IMR-90 (cell line): ENCODE data around the gene SDK1. TPM values are rescaled to one million over a fixed set of nuclear protein-coding genes. Genes with fewer than 3 reads are reported as not detected.

Experiments used
- ATAC-seq: fragments of 200-7000 bp; cut with Tn5 transposase; 2 replicates; pipeline ENCODE4 v1.9.1; 2020; ENCODE audit warnings: low read depth, mild to moderate bottlenecking, moderate library complexity
- BruUV-seq: library from RNA; stranded (reverse); fragments of 400-500 nt; replicated peaks from 2 replicates; lab custom pipeline; 2021; lab: Mats Ljungman, UMichigan
- CTCF ChIA-PET: fragments of 300-600 bp; formaldehyde crosslinking; extraction: SDS; loops from one replicate; lab custom pipeline; 2021; ENCODE audit warnings: antibody characterized with exemption; lab: Yijun Ruan, JAX
- POLR2A ChIA-PET: fragments of 300-600 bp; sonication (Branson Sonifier 250); formaldehyde crosslinking; loops from one replicate; lab custom pipeline; 2022; ENCODE audit warnings: antibody characterized with exemption; ENCODE audit not compliant: unreplicated experiment; lab: Charles Lee
- DNase-seq: peaks from one replicate; pipeline ENCODE4 v3.0.0; 2013
- H2AFZ ChIP-seq: replicated peaks from 2 replicates; pipeline ENCODE3; 2013; ENCODE audit warnings: low read length, mild to moderate bottlenecking; ENCODE audit not compliant: poor library complexity
- H2AK5ac ChIP-seq: 2 replicates; pipeline ENCODE4 v1.6.1; 2013; ENCODE audit warnings: low read depth, low read length, inconsistent platforms
- H2AK9ac ChIP-seq: replicated peaks from 2 replicates; pipeline ENCODE3; 2013; ENCODE audit warnings: mild to moderate bottlenecking, low read depth, low read length, moderate library complexity; ENCODE audit not compliant: poor library complexity
- H2BK120ac ChIP-seq: 2 replicates; pipeline ENCODE4 v1.6.1; 2013; ENCODE audit warnings: low read depth, low read length, inconsistent platforms
- H2BK15ac ChIP-seq: 3 replicates; pipeline ENCODE4 v1.6.1; 2013; ENCODE audit warnings: low read depth, low read length, inconsistent platforms
- H2BK20ac ChIP-seq: 2 replicates; pipeline ENCODE4 v1.6.1; 2013; ENCODE audit warnings: low read depth, mild to moderate bottlenecking, inconsistent platforms, low read length, moderate library complexity
- H2BK5ac ChIP-seq: 2 replicates; pipeline ENCODE4 v1.6.1; 2013; ENCODE audit warnings: mild to moderate bottlenecking, low read depth, low read length, inconsistent platforms; ENCODE audit not compliant: poor library complexity, severe bottlenecking
- H3K14ac ChIP-seq: replicated peaks from 2 replicates; pipeline ENCODE4 v1.6.1; 2013; ENCODE audit warnings: low read depth, low read length, inconsistent platforms
- H3K18ac ChIP-seq: 2 replicates; pipeline ENCODE4 v1.6.1; 2013; ENCODE audit warnings: low read depth, low read length, control low read depth
- H3K23ac ChIP-seq: 2 replicates; pipeline ENCODE4 v1.6.1; 2013; ENCODE audit warnings: low read depth, low read length, inconsistent platforms
- H3K27ac ChIP-seq: 2 replicates; pipeline ENCODE4 v1.5.1; 2013; ENCODE audit warnings: mild to moderate bottlenecking, control low read depth, low read length; ENCODE audit not compliant: insufficient read depth
- H3K27me3 ChIP-seq: 2 replicates; pipeline ENCODE4 v1.6.1; 2013; ENCODE audit warnings: low read length; ENCODE audit not compliant: control insufficient read depth, insufficient read depth
- H3K36me3 ChIP-seq: 2 replicates; pipeline ENCODE4 v1.6.1; 2013; ENCODE audit warnings: low read length, mixed read lengths; ENCODE audit not compliant: control insufficient read depth, insufficient read depth
- H3K4ac ChIP-seq: 2 replicates; pipeline ENCODE4 v1.6.1; 2013; ENCODE audit warnings: low read depth, low read length, inconsistent platforms
- H3K4me1 ChIP-seq: 2 replicates; pipeline ENCODE4 v1.6.1; 2013; ENCODE audit warnings: low read length, mixed read lengths; ENCODE audit not compliant: control insufficient read depth, insufficient read depth
- H3K4me2 ChIP-seq: 2 replicates; pipeline ENCODE4 v1.6.1; 2013; ENCODE audit warnings: low read depth, mild to moderate bottlenecking, control low read depth, low read length, moderate library complexity
- H3K4me3 ChIP-seq: 2 replicates; pipeline ENCODE4 v1.5.1; 2013; ENCODE audit warnings: low read depth, mild to moderate bottlenecking, control low read depth, low read length, moderate library complexity; ENCODE audit not compliant: insufficient read depth
- H3K56ac ChIP-seq: 2 replicates; pipeline ENCODE4 v1.6.1; 2013; ENCODE audit warnings: low read length, inconsistent platforms; ENCODE audit not compliant: insufficient read depth; ENCODE audit errors: extremely low read depth
- H3K79me1 ChIP-seq, 2 experiments: 2 replicates each; pipeline ENCODE4 v1.6.1; 2013; ENCODE audit warnings: low read length in 2 of 2, inconsistent platforms in 1 of 2, low read depth in 1 of 2
- H3K9ac ChIP-seq: 2 replicates; pipeline ENCODE4 v1.6.1; 2013; ENCODE audit warnings: low read depth, low read length, control low read depth
- H3K9me1 ChIP-seq: 2 replicates; pipeline ENCODE4 v1.6.1; 2013; ENCODE audit warnings: low read length, inconsistent platforms; ENCODE audit not compliant: insufficient read depth
- H3K9me3 ChIP-seq: 2 replicates; pipeline ENCODE4 v1.6.1; 2013; ENCODE audit warnings: low read length; ENCODE audit not compliant: control insufficient read depth, insufficient read depth
- H4K20me1 ChIP-seq: 2 replicates; pipeline ENCODE4 v1.6.1; 2013; ENCODE audit warnings: low read length, inconsistent platforms; ENCODE audit not compliant: insufficient read depth
- H4K5ac ChIP-seq: 2 replicates; pipeline ENCODE4 v1.6.1; 2013; ENCODE audit warnings: mild to moderate bottlenecking, low read depth, low read length, control low read depth
- H4K8ac ChIP-seq, 2 experiments: 2 replicates each; pipeline ENCODE4 v1.6.1; 2013; ENCODE audit warnings: low read depth in 2 of 2, low read length in 2 of 2, control low read depth in 1 of 2, inconsistent platforms in 1 of 2
- H4K91ac ChIP-seq: 2 replicates; pipeline ENCODE4 v1.6.1; 2013; ENCODE audit warnings: low read depth, low read length, inconsistent platforms; ENCODE audit not compliant: insufficient read depth
- BHLHE40 ChIP-seq: fragments of 150-350 bp; IDR thresholded peaks from 2 replicates; pipeline ENCODE4 v1.6.1; 2016; ENCODE audit warnings: mild to moderate bottlenecking, low read depth, low read length
- CEBPB ChIP-seq: IDR thresholded peaks from 2 replicates; pipeline ENCODE4 v1.6.1; 2012; ENCODE audit warnings: low read depth, low read length, improper control_type of control experiment
- CHD1 ChIP-seq: IDR thresholded peaks from 2 replicates; pipeline ENCODE4 v1.6.1; 2012; ENCODE audit warnings: low read depth, low read length, improper control_type of control experiment
- CTCF ChIP-seq: conservative IDR thresholded peaks from 2 replicates; pipeline ENCODE4 v1.5.1; 2012; ENCODE audit warnings: mild to moderate bottlenecking, low read depth, low read length, improper control_type of control experiment
- ELK1 ChIP-seq: fragments of 150-350 bp; IDR thresholded peaks from 2 replicates; pipeline ENCODE4 v1.6.1; 2016; ENCODE audit warnings: low read depth, mild to moderate bottlenecking, low read length, moderate library complexity, borderline replicate concordance
- MAFK ChIP-seq: IDR thresholded peaks from 2 replicates; pipeline ENCODE4 v1.6.1; 2012; ENCODE audit warnings: low read depth, low read length, improper control_type of control experiment
- MXI1 ChIP-seq: IDR thresholded peaks from 2 replicates; pipeline ENCODE4 v1.6.1; 2012; ENCODE audit warnings: low read depth, mild to moderate bottlenecking, low read length, moderate library complexity, borderline replicate concordance
- NFE2L2 ChIP-seq: fragments of 150-350 bp; IDR thresholded peaks from 2 replicates; pipeline ENCODE4 v1.6.1; 2016; ENCODE audit warnings: low read depth, mild to moderate bottlenecking, low read length
- POLR2A ChIP-seq: IDR thresholded peaks from 2 replicates; pipeline ENCODE4 v1.6.1; 2012; ENCODE audit warnings: mild to moderate bottlenecking, low read depth, low read length
- RCOR1 ChIP-seq: IDR thresholded peaks from 2 replicates; pipeline ENCODE4 v1.6.1; 2012; ENCODE audit warnings: mild to moderate bottlenecking, low read length, improper control_type of control experiment; ENCODE audit not compliant: insufficient replicate concordance
- RFX5 ChIP-seq: IDR thresholded peaks from 2 replicates; pipeline ENCODE4 v1.8.0; 2012; ENCODE audit warnings: low read depth, mild to moderate bottlenecking, low read length, moderate library complexity
- USF2 ChIP-seq: fragments of 150-350 bp; IDR thresholded peaks from 2 replicates; pipeline ENCODE4 v1.6.1; 2017; ENCODE audit warnings: mild to moderate bottlenecking, antibody characterized with exemption, low read length, low read depth
- WGBS, 2 experiments: methylation state at CpG; one replicate each; pipeline versions ENCODE4 v1.1.5 to v1.1.7; 2013; ENCODE audit warnings: missing lambda C conversion rate in 2 of 2; ENCODE audit not compliant: insufficient read length in 1 of 2; ENCODE audit errors: extremely low coverage in 2 of 2; 5-methylcytosine and 5-hydroxymethylcytosine counted together
- dilution Hi-C: fragments of 300-500 bp; cut with HindIII; formaldehyde crosslinking; loops from one replicate; pipeline ENCODE4 v1.14.3; 2018; ENCODE audit warnings: low sequenced_read_pairs; ENCODE audit not compliant: unreplicated experiment
- in situ Hi-C: fragments of 300-500 bp; cut with MboI; formaldehyde crosslinking; loops from 3 replicates; pipeline ENCODE4 v1.14.3; 2019; ENCODE audit warnings: low sequenced_read_pairs, inconsistent platforms, mixed read lengths
- intact Hi-C: fragments of 100-400 bp; cut with micrococcal nuclease; formaldehyde crosslinking; loops from 2 replicates; pipeline ENCODE4 v1.10.0; 2022
- polyA plus RNA-seq, 3 experiments: library from polyadenylated mRNA; depleted of rRNA; stranded (reverse); fragments of >200 nt; gene quantifications; 2 replicates each; pipeline ENCODE4 v1.2.3, GENCODE V29; 2012; ENCODE audit warnings: low replicate concordance in 1 of 3
- total RNA-seq: library from RNA; depleted of rRNA; stranded (reverse); fragments of >200 nt; gene quantifications from 2 replicates; pipeline ENCODE4 v1.2.3, GENCODE V29; 2012

SDK1 gene
- total and polyA plus RNA-seq, 2 of the 4 experiments (the other 2 are of a cell fraction) = 1.5 to 1.6 TPM

GRCh38 chr7:4150731-4151130 lies 849.7 kb downstream of the SDK1 start:
- intact Hi-C loops = no loop called here
- Histone ChIP-seq H2BK20ac (no peak overlapping the region), H3K4ac (no peak overlapping the region), H3K36me3 (no peaks in the 10 kb centered on the region), H2AK5ac (no peak overlapping the region), H3K4me2 (no peak overlapping the region), H3K79me1 (no peaks in the 10 kb centered on the region), H2AK9ac (no peak overlapping the region), H3K14ac (no peak overlapping the region), H3K18ac (no peak overlapping the region), H4K5ac (no peak overlapping the region), H4K91ac (no peak overlapping the region), H4K20me1 (no peaks in the 10 kb centered on the region), H3K9ac (no peak overlapping the region), H3K27ac (no peak overlapping the region), H3K4me3 (no peak overlapping the region), H2BK15ac (no peak overlapping the region), H3K4me1 (no peaks in the 10 kb centered on the region), H3K27me3 (no peaks in the 10 kb centered on the region), H3K56ac (no peak overlapping the region), H3K9me1 (no peaks in the 10 kb centered on the region), H3K23ac (no peak overlapping the region), H4K8ac (no peak overlapping the region), H3K9me3 (peaks cover 1% of the 10 kb centered on the region; the same call in 1 of the 2 replicates), H2BK5ac (no peak overlapping the region), H2AFZ (no peak overlapping the region), H2BK120ac (no peak overlapping the region)
- no TSS peak for BruUV-seq
- dilution Hi-C loops = no loop called here
- ChIA-PET CTCF (no interaction called here), POLR2A (no interaction called here)
- in situ Hi-C loops = no loop called here
- TF ChIP-seq MXI1 (no peak), CEBPB (no peak), CTCF (no peak), RFX5 (no peak), POLR2A (no peak), ELK1 (no peak), BHLHE40 (no peak), RCOR1 (no peak), MAFK (no peak), NFE2L2 (no peak), CHD1 (no peak), USF2 (no peak)
- DNase-seq = no peak
- 80% methylated on average over 7 of the region's 9 CpGs; no CpG with 5 or more reads in 1 of the 2 experiments for WGBS, 2 experiments
- no peak for ATAC-seq
